ENCODE data around the gene PRSS50. TPM values are rescaled to one million over a fixed set of nuclear protein-coding genes. Genes with fewer than 3 reads are reported as not detected.
"Not testable (repeated sequence)": the region's sequence is repeated elsewhere in the genome, so short reads cannot be mapped to it uniquely, and the experiment has no call there.

The PRSS50 gene
- total RNA-seq, 1 donor from 2014 or later, result not detected

DNA sequence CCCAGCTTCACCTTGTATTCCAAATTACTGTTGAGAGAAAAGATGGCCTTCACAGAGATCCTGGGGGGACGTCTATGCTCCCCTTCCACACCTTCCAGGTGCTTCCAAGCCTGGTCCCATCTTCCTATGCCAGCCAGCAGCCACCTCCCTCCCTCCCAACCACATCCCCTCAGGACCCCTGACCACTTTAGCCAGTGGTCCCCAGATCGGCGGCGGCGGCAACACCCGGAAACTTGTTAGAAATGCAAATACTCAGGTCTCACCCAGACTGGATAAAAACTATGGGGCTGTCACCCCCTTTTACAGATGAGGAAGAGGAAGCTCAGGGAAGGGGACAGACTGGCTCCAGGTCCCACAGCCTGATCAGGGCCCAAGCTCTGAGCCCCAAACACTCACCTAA lies 38.0 kb upstream of the PRSS50 start:
- Histone ChIP-seq H3K4me3 (no peak overlapping the region), H3K4me1 (no peaks in the 10 kb centered on the region), H3K9me3 (no peaks in the 10 kb centered on the region), H3K36me3 (no peaks in the 10 kb centered on the region), H3K27ac (no peak overlapping the region), H3K27me3 (no peaks in the 10 kb centered on the region)
- intact Hi-C loops (cut with DNase I), result no loop called here
- TF ChIP-seq, protein P1, sequence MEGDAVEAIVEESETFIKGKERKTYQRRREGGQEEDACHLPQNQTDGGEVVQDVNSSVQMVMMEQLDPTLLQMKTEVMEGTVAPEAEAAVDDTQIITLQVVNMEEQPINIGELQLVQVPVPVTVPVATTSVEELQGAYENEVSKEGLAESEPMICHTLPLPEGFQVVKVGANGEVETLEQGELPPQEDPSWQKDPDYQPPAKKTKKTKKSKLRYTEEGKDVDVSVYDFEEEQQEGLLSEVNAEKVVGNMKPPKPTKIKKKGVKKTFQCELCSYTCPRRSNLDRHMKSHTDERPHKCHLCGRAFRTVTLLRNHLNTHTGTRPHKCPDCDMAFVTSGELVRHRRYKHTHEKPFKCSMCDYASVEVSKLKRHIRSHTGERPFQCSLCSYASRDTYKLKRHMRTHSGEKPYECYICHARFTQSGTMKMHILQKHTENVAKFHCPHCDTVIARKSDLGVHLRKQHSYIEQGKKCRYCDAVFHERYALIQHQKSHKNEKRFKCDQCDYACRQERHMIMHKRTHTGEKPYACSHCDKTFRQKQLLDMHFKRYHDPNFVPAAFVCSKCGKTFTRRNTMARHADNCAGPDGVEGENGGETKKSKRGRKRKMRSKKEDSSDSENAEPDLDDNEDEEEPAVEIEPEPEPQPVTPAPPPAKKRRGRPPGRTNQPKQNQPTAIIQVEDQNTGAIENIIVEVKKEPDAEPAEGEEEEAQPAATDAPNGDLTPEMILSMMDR (IDR thresholded peaks at IDR 0.05), result no peak
- DNase-seq (ENCODE audit: low spot score in 2 of 2), result no peak

- H3K36me3 ChIP-seq; H3K9me3 ChIP-seq; H3K27me3 ChIP-seq; H3K4me3 ChIP-seq; H3K4me1 ChIP-seq; H3K27ac ChIP-seq; DNase-seq (ENCODE audit: low spot score in 2 of 2); intact Hi-C loops (cut with DNase I): not testable (repeated sequence)
Measured at GRCh38 chr3:46753127-46753526, 35.5 kb upstream of the PRSS50 start.

- intact Hi-C loops (cut with DNase I), result no loop called here
- TF ChIP-seq, protein P1 (IDR thresholded peaks at IDR 0.05), result no peak
- Histone ChIP-seq H3K27ac (no peak overlapping the region), H3K36me3 (no peaks in the 10 kb centered on the region), H3K27me3 (no peaks in the 10 kb centered on the region), H3K9me3 (no peaks in the 10 kb centered on the region), H3K4me3 (no peak overlapping the region), H3K4me1 (no peaks in the 10 kb centered on the region)
- no peak for DNase-seq (ENCODE audit: low spot score in 2 of 2)
Measured at GRCh38 chr3:46750555-46751038, 32.9 kb upstream of the PRSS50 start.

- Histone ChIP-seq H3K4me3 (no peak overlapping the region), H3K4me1 (no peaks in the 10 kb centered on the region), H3K27ac (no peak overlapping the region), H3K27me3 (no peaks in the 10 kb centered on the region), H3K36me3 (no peaks in the 10 kb centered on the region), H3K9me3 (no peaks in the 10 kb centered on the region)
- intact Hi-C loops (cut with DNase I), result no loop called here
- DNase-seq (ENCODE audit: low spot score in 2 of 2), result no peak
- TF ChIP-seq, protein P1 (IDR thresholded peaks at IDR 0.05), result no peak
Measured at GRCh38 chr3:46749129-46749528, 31.5 kb upstream of the PRSS50 start.

DNA sequence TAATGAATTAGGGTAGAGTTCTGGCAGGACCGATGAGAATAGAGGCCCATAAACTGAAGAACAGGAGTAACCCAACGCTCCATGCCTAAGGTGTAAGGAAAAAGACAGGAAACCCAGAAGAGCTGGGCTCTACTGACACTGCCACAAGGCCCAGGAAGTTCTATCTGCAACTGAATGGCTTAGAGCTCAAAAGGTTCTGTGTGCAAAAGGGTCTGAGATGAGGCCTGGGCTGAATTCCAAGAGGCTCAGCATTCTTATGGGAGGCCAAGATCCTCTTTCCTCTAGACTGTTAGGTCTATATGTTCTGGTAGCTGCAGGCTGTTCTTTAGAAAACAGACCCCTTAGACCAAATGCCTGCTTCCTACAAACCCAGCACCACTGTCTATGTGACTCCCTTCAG lies 30.5 kb upstream of the PRSS50 start:
- DNase-seq (ENCODE audit: low spot score in 2 of 2), result no peak
- intact Hi-C loops (cut with DNase I), result no loop called here
- no peaks in the 10 kb centered on the region for H3K4me1 ChIP-seq
- no peaks in the 10 kb centered on the region for H3K36me3 ChIP-seq
- no peak overlapping the region for H3K4me3 ChIP-seq
- no peak overlapping the region for H3K27ac ChIP-seq
- TF ChIP-seq, protein P1 (IDR thresholded peaks at IDR 0.05), result no peak
- H3K27me3 ChIP-seq, result no peaks in the 10 kb centered on the region
- no peaks in the 10 kb centered on the region for H3K9me3 ChIP-seq

- Histone ChIP-seq H3K27ac (no peak overlapping the region), H3K36me3 (no peaks in the 10 kb centered on the region), H3K4me1 (no peaks in the 10 kb centered on the region), H3K9me3 (no peaks in the 10 kb centered on the region), H3K4me3 (no peak overlapping the region), H3K27me3 (no peaks in the 10 kb centered on the region)
- DNase-seq (ENCODE audit: low spot score in 2 of 2), result no peak
- TF ChIP-seq, protein P1 (IDR thresholded peaks at IDR 0.05), result no peak
- intact Hi-C loops (cut with DNase I), result no loop called here
Measured at GRCh38 chr3:46746711-46747110, 29.0 kb upstream of the PRSS50 start.
